A673 (cell line): ENCODE results near the gene GABRB1. TPM values are rescaled to one million over a fixed set of nuclear protein-coding genes. Genes with fewer than 3 reads are reported as not detected.

Experiments
- BruUV-seq: library from RNA; stranded (reverse); fragments of 400-500 nt; replicated peaks from 2 replicates; lab custom pipeline; 2021; lab: Mats Ljungman, UMichigan
- CTCF ChIA-PET: fragments of 300-600 bp; sonication (Branson Sonifier 250); formaldehyde crosslinking; loops from one replicate; lab custom pipeline; 2022; ENCODE audit warnings: antibody characterized with exemption; lab: Charles Lee
- POLR2A ChIA-PET: fragments of 300-600 bp; sonication (Branson Sonifier 250); formaldehyde crosslinking; loops from one replicate; lab custom pipeline; 2022; ENCODE audit warnings: antibody characterized with exemption; ENCODE audit not compliant: low non-redundant PET; lab: Charles Lee
- DNase-seq: peaks from one replicate; pipeline ENCODE4 v3.0.0-alpha.2; 2015; ENCODE audit warnings: low spot score
- H3K27ac ChIP-seq: fragments of 200-600 bp; sonication (generic); 2 replicates; pipeline ENCODE4 v1.5.1; 2016; ENCODE audit warnings: mixed run types, low read depth, mild to moderate bottlenecking, mixed read lengths, antibody characterized with exemption, low read length; ENCODE audit not compliant: poor library complexity, severe bottlenecking
- H3K27me3 ChIP-seq: fragments of 200-600 bp; sonication (generic); replicated peaks from 2 replicates; pipeline ENCODE4 v1.6.1; 2017; ENCODE audit warnings: mixed run types, low read depth, mild to moderate bottlenecking, mixed read lengths, antibody characterized with exemption, low read length; ENCODE audit not compliant: insufficient read depth, poor library complexity
- H3K36me3 ChIP-seq: fragments of 200-600 bp; sonication (generic); 2 replicates; pipeline ENCODE4 v1.6.1; 2016; ENCODE audit warnings: mixed run types, mild to moderate bottlenecking, mixed read lengths, antibody characterized with exemption, low read length; ENCODE audit not compliant: insufficient read depth, poor library complexity, severe bottlenecking
- H3K4me1 ChIP-seq: fragments of 200-600 bp; sonication (generic); 2 replicates; pipeline ENCODE4 v1.6.1; 2017; ENCODE audit warnings: mixed run types, mild to moderate bottlenecking, mixed read lengths, antibody characterized with exemption, low read length; ENCODE audit not compliant: insufficient read depth, poor library complexity, severe bottlenecking
- H3K4me3 ChIP-seq: fragments of 200-600 bp; sonication (generic); 2 replicates; pipeline ENCODE4 v1.5.1; 2016; ENCODE audit warnings: low read depth, mixed run types, mild to moderate bottlenecking, mixed read lengths, low read length; ENCODE audit not compliant: poor library complexity, severe bottlenecking
- H3K9me3 ChIP-seq: fragments of 200-600 bp; sonication (generic); 2 replicates; pipeline ENCODE4 v1.6.1; 2016; ENCODE audit warnings: mixed run types, low read depth, mild to moderate bottlenecking, mixed read lengths, antibody characterized with exemption, low read length; ENCODE audit not compliant: poor library complexity, severe bottlenecking
- EZH2 ChIP-seq: fragments of 200-600 bp; sonication (generic); IDR thresholded peaks from 2 replicates; pipeline ENCODE4 v1.6.1; 2017; ENCODE audit warnings: borderline replicate concordance, low read depth, mild to moderate bottlenecking, mixed read lengths, antibody characterized with exemption, low read length; ENCODE audit not compliant: poor library complexity, severe bottlenecking
- intact Hi-C: fragments of 100-400 bp; cut with micrococcal nuclease; formaldehyde crosslinking; loops from one replicate; pipeline ENCODE4 v1.10.0; 2022; ENCODE audit not compliant: unreplicated experiment
- total RNA-seq: library from RNA; stranded (reverse); gene quantifications from 2 replicates; pipeline ENCODE4 v1.2.3, GENCODE V29; 2021
- TF ChIP-seq, protein P1 (sequence below): fragments of 300-800, 200-600 bp; sonication (generic); conservative IDR thresholded peaks from 2 replicates; pipeline ENCODE4 v1.5.1; 2017; ENCODE audit warnings: low read depth, mild to moderate bottlenecking, antibody characterized with exemption, low read length, moderate library complexity, mixed read lengths

The GABRB1 gene
- total RNA-seq, 1 experiment from 2014 or later = 1.0 TPM

DNA sequence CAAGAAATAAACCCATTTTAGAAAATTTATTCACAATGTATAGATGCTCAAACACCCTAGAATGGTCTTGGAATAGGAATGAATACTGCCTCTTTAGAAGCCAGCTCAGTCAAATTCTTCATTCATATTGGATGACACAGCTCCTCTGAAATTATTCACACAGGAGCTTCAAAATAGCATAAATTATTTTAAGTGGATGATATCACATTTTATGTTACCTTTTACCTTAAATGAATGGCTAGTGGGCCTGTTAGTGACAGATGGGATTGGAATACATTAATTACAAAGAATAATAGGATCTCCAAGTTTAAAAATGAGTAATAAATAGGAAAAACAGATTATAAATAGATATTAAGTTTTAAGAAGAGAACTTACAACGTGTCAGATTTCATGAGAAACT is 184.4 kb downstream of the GABRB1 start:
- Histone ChIP-seq H3K4me3 (no peak overlapping the region), H3K4me1 (peaks cover 8% of the 10 kb centered on the region), H3K27ac (no peak overlapping the region), H3K27me3 (no peaks in the 10 kb centered on the region), H3K9me3 (no peaks in the 10 kb centered on the region), H3K36me3 (no peaks in the 10 kb centered on the region)
- ChIA-PET CTCF (no interaction called here), POLR2A (no interaction called here)
- BruUV-seq = no TSS peak
- intact Hi-C loops = no loop called here
- DNase-seq = no peak
- TF ChIP-seq, protein P1, sequence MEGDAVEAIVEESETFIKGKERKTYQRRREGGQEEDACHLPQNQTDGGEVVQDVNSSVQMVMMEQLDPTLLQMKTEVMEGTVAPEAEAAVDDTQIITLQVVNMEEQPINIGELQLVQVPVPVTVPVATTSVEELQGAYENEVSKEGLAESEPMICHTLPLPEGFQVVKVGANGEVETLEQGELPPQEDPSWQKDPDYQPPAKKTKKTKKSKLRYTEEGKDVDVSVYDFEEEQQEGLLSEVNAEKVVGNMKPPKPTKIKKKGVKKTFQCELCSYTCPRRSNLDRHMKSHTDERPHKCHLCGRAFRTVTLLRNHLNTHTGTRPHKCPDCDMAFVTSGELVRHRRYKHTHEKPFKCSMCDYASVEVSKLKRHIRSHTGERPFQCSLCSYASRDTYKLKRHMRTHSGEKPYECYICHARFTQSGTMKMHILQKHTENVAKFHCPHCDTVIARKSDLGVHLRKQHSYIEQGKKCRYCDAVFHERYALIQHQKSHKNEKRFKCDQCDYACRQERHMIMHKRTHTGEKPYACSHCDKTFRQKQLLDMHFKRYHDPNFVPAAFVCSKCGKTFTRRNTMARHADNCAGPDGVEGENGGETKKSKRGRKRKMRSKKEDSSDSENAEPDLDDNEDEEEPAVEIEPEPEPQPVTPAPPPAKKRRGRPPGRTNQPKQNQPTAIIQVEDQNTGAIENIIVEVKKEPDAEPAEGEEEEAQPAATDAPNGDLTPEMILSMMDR = no peak
- TF ChIP-seq EZH2 = no peak

- Histone ChIP-seq H3K4me3 (no peak overlapping the region), H3K27ac (no peak overlapping the region), H3K4me1 (peaks cover 8% of the 10 kb centered on the region), H3K36me3 (no peaks in the 10 kb centered on the region), H3K9me3 (no peaks in the 10 kb centered on the region), H3K27me3 (no peaks in the 10 kb centered on the region)
- DNase-seq = no peak
- intact Hi-C loops = no loop called here
- TF ChIP-seq, protein P1 = no peak
- no peak for TF ChIP-seq EZH2
- ChIA-PET POLR2A (no interaction called here), CTCF (no interaction called here)
- BruUV-seq = no TSS peak
Measured at GRCh38 chr4:47217291-47217690, 185.9 kb downstream of the GABRB1 start.

DNA sequence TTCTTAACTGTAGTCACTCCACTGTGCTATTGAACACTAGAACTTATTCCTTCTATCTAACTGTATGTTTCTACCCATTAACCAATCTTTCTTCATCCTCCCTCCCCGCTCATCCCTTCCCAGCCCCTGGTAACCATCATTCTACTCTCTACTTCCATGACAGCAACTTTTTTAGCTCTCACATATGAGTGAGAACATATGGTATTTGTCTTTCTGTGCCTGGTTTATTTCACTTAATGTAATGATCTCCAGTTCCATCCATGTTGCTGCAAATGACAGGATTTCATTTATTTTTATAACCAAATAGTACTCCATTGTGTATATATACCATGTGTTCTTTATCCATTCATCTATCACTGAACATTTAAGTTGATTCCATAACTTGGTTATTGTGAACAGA is 186.5 kb downstream of the GABRB1 start:
- H3K4me3 ChIP-seq = no peak overlapping the region
- TF ChIP-seq EZH2 = no peak
- TF ChIP-seq, protein P1 = no peak
- H3K36me3 ChIP-seq = no peaks in the 10 kb centered on the region
- POLR2A ChIA-PET = no interaction called here
- CTCF ChIA-PET = no interaction called here
- H3K27ac ChIP-seq = no peak overlapping the region
- intact Hi-C loops = no loop called here
- peaks cover 8% of the 10 kb centered on the region for H3K4me1 ChIP-seq
- no peak for DNase-seq
- H3K27me3 ChIP-seq = no peaks in the 10 kb centered on the region
- no peaks in the 10 kb centered on the region for H3K9me3 ChIP-seq
- BruUV-seq = no TSS peak
